Activated CD8-positive, alpha-beta T cell treated with anti-CD3 and anti-CD28 coated beads for 36 hours (primary cell): ENCODE measurements around the gene ZNF516. TPM values are rescaled to one million over a fixed set of nuclear protein-coding genes. Genes with fewer than 3 reads are reported as not detected.

Source experiments
- ATAC-seq: fragments of 200-7000 bp; cut with Tn5 transposase; one replicate; pipeline ENCODE4 v1.10.0; 2021; ENCODE audit warnings: mild to moderate bottlenecking, moderate library complexity
- CTCF ChIA-PET: fragments of 350-600 bp; sonication (Branson Sonifier 250); formaldehyde crosslinking; loops from one replicate; lab custom pipeline; 2021; ENCODE audit warnings: antibody characterized with exemption; lab: Charles Lee
- POLR2A ChIA-PET: fragments of 350-600 bp; sonication (Branson Sonifier 250); formaldehyde crosslinking; loops from one replicate; lab custom pipeline; 2021; ENCODE audit warnings: antibody characterized with exemption; lab: Charles Lee
- DNase-seq: peaks from one replicate; pipeline ENCODE4 v3.0.0-alpha.2; 2020
- H3K27ac Mint-ChIP-seq: one replicate; pipeline ENCODE4 v1.8.0; 2021; ENCODE audit warnings: mild to moderate bottlenecking, mixed read lengths
- H3K27me3 Mint-ChIP-seq: one replicate; pipeline ENCODE4 v1.8.0; 2021; ENCODE audit warnings: mixed read lengths
- H3K36me3 Mint-ChIP-seq: one replicate; pipeline ENCODE4 v1.8.0; 2021; ENCODE audit warnings: low read depth, mixed read lengths
- H3K4me1 Mint-ChIP-seq: one replicate; pipeline ENCODE4 v1.8.0; 2021; ENCODE audit warnings: low read depth, mixed read lengths
- H3K4me3 Mint-ChIP-seq: one replicate; pipeline ENCODE4 v1.8.0; 2021; ENCODE audit warnings: mild to moderate bottlenecking, moderate library complexity, mixed read lengths
- H3K9me3 Mint-ChIP-seq: one replicate; pipeline ENCODE4 v1.8.0; 2021; ENCODE audit warnings: mixed read lengths
- intact Hi-C: fragments of 100-400 bp; cut with micrococcal nuclease; formaldehyde crosslinking; loops from one replicate; pipeline ENCODE4 v1.10.0; 2022
- total RNA-seq, 2 experiments: library from RNA; stranded (reverse); gene quantifications; one replicate each; pipeline ENCODE4 v1.2.3, GENCODE V29; 2021
- TF ChIP-seq, protein P1 (sequence below): fragments of 200-600 bp; IDR thresholded peaks from one replicate; pipeline ENCODE4 v1.8.0; 2022; ENCODE audit warnings: antibody characterized with exemption, mild to moderate bottlenecking

ZNF516 gene
- total RNA-seq, 2 experiments from 2014 or later = 7.0 to 10.5 TPM

DNA sequence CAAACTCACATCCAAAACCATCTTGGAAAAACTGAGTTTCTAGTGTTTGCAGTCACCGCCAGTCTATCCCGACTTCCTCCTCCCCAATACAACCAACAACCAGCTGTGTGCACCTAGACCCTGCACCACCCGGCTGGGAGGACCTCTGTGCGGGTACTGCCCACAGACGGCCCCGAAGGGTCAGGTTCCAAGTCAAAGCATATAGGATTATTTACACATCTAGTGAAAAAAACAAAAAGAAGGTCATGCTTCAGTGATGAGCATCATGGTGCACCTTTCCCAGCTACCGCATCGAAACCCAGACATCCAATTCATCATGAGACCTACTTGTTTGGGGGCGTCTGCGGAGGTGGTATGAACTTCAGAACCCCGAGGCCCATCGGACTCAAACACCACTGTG is 124.8 kb downstream of the ZNF516 start:
- TF ChIP-seq, protein P1, sequence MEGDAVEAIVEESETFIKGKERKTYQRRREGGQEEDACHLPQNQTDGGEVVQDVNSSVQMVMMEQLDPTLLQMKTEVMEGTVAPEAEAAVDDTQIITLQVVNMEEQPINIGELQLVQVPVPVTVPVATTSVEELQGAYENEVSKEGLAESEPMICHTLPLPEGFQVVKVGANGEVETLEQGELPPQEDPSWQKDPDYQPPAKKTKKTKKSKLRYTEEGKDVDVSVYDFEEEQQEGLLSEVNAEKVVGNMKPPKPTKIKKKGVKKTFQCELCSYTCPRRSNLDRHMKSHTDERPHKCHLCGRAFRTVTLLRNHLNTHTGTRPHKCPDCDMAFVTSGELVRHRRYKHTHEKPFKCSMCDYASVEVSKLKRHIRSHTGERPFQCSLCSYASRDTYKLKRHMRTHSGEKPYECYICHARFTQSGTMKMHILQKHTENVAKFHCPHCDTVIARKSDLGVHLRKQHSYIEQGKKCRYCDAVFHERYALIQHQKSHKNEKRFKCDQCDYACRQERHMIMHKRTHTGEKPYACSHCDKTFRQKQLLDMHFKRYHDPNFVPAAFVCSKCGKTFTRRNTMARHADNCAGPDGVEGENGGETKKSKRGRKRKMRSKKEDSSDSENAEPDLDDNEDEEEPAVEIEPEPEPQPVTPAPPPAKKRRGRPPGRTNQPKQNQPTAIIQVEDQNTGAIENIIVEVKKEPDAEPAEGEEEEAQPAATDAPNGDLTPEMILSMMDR = no peak
- POLR2A ChIA-PET = no interaction called here
- Mint-ChIP-seq H3K4me1 (peaks cover 32% of the 10 kb centered on the region), H3K36me3 (peaks cover 13% of the 10 kb centered on the region), H3K27me3 (peaks cover 2% of the 10 kb centered on the region), H3K4me3 (no peak overlapping the region), H3K27ac (no peak overlapping the region), H3K9me3 (peaks cover 6% of the 10 kb centered on the region)
- intact Hi-C loops = no loop called here
- DNase-seq = no peak
- CTCF ChIA-PET = no interaction called here
- ATAC-seq = no peak

DNA sequence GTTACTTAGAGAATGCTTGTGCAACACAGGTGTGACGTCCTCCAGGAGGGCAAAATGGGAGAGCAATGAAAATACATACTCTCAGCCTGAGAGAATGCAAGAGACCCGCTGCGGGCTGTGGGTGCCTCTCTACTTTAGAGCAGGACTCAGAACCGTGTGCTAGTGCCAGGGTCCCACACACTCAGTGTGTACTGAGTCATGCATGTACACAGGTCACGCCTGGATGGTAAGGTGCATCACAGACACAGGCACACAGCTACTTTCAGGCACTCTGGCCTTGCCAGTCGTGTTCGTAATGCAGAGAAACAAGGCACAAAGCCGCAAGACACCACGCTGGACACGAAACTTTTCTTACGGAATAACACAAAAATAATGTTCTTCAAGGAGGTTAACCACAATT is 125.3 kb downstream of the ZNF516 start:
- Mint-ChIP-seq H3K36me3 (peaks cover 9% of the 10 kb centered on the region), H3K4me1 (peaks cover 30% of the 10 kb centered on the region), H3K9me3 (peaks cover 3% of the 10 kb centered on the region), H3K27me3 (peaks cover 2% of the 10 kb centered on the region), H3K4me3 (no peak overlapping the region), H3K27ac (no peak overlapping the region)
- DNase-seq = no peak
- TF ChIP-seq, protein P1 = no peak
- ChIA-PET POLR2A (interaction anchor here (0.6 kb wide), 1 partner anchor 55 kb away, joined by 3 read pairs; no protein-coding TSS in a partner anchor), CTCF (no interaction called here)
- ATAC-seq = no peak
- intact Hi-C loops = no loop called here

DNA sequence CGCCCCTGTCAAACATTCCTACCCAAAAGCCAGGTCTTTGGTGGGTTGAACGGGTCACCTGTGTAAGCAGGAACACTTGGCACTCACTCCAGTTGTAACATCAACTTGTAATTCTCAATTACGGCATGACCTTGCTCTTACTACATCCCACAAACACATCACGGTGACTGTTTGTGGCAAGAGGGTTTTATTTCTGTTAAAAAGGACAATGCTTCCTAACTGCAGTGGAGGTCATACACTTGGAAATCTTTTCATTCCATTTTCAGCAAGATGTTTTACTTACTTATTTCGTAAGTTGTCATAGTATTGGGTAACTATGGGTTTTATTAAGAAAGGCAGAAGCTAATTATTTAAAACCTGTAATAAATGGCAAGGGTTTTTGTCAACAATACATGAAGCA is 126.1 kb downstream of the ZNF516 start:
- TF ChIP-seq, protein P1 = no peak
- Mint-ChIP-seq H3K36me3 (peaks cover 8% of the 10 kb centered on the region), H3K4me3 (no peak overlapping the region), H3K4me1 (peaks cover 30% of the 10 kb centered on the region), H3K27me3 (peaks cover 2% of the 10 kb centered on the region), H3K9me3 (peaks cover 3% of the 10 kb centered on the region), H3K27ac (no peak overlapping the region)
- CTCF ChIA-PET = no interaction called here
- ATAC-seq (no peak), DNase-seq (no peak)
- POLR2A ChIA-PET = no interaction called here
- intact Hi-C loops = no loop called here

DNA sequence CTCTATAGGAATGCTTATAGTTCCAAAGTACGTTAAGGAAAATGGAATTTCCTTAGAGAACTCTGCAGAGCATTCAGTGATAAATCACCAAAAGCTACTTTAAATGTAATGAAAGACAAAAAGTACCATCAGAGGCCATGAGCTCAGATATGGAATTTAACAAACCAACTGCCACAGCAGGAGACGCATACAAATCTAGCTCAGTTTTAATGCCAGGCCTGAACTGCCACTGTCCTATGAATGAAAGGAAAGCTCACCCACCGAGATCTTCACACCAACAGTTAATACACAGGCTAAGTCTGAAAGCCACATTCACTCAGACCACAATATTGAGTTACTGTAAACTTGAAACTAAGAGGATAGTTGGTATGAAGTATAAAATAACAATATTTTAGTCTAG is 126.8 kb downstream of the ZNF516 start:
- ChIA-PET POLR2A (no interaction called here), CTCF (no interaction called here)

More for the DNA sequence above, 126.8 kb downstream of the ZNF516 start:
- no peak for ATAC-seq
- H3K27me3 Mint-ChIP-seq = peaks cover 2% of the 10 kb centered on the region
- H3K4me1 Mint-ChIP-seq = peaks cover 26% of the 10 kb centered on the region
- H3K9me3 Mint-ChIP-seq = no peaks in the 10 kb centered on the region
- TF ChIP-seq, protein P1 = no peak
- H3K36me3 Mint-ChIP-seq = peaks cover 10% of the 10 kb centered on the region
- intact Hi-C loops = no loop called here
- H3K27ac Mint-ChIP-seq = no peak overlapping the region
- DNase-seq = no peak
- H3K4me3 Mint-ChIP-seq = no peak overlapping the region
